Uterus (tissue), 4 donors: ENCODE measurements around the gene KLK12. TPM values are rescaled to one million over a fixed set of nuclear protein-coding genes. Genes with fewer than 3 reads are reported as not detected.

Experiments used
- DNase-seq, 2 donors: peaks; one replicate each; pipeline ENCODE4 v3.0.0-alpha.2; 2019 to 2020
- H3K27ac ChIP-seq, 2 donors: fragments of 200-600 bp; sonication (generic); 1 replicate in 1 of 2; 2 replicates in 1 of 2; pipeline ENCODE4 v1.5.1; 2016 to 2018
- H3K27me3 ChIP-seq, 2 donors: fragments of 200-600 bp; sonication (generic); one replicate each; pipeline ENCODE4 v1.5.1; 2018 to 2019; ENCODE audit warnings: control low read depth in 1 of 2
- H3K36me3 ChIP-seq, 2 donors: fragments of 200-600 bp; sonication (generic); one replicate each; pipeline ENCODE4 v1.5.1; 2019; ENCODE audit warnings: control low read depth in 1 of 2
- H3K4me1 ChIP-seq, 2 donors: fragments of 200-600 bp; sonication (generic); one replicate each; pipeline ENCODE4 v1.5.1; 2018 to 2019; ENCODE audit warnings: control low read depth in 1 of 2
- H3K4me3 ChIP-seq, 2 donors: fragments of 200-600 bp; sonication (generic); 1 replicate in 1 of 2; 2 replicates in 1 of 2; pipeline ENCODE4 v1.5.1; 2018 to 2019; ENCODE audit warnings: mild to moderate bottlenecking in 1 of 2
- H3K9me3 ChIP-seq, 2 donors: fragments of 200-600 bp; sonication (generic); one replicate each; pipeline ENCODE4 v1.5.1; 2019; ENCODE audit warnings: control low read depth in 1 of 2
- POLR2A ChIP-seq, 2 donors: fragments of 450-650 bp; IDR thresholded peaks; one replicate each; pipeline ENCODE4 v1.6.1; 2016; ENCODE audit warnings: antibody characterized with exemption in 2 of 2, mild to moderate bottlenecking in 1 of 2, moderate library complexity in 1 of 2
- intact Hi-C: fragments of 100-400 bp; cut with DNase I; formaldehyde crosslinking; loops from one replicate; pipeline ENCODE4 v1.15.1; 2023; ENCODE audit warnings: low total_unique reads
- total RNA-seq, 4 donors: library from RNA; depleted of rRNA in 3 of 4; stranded (reverse); fragments of >200 nt in 3 of 4; gene quantifications; one replicate each; pipeline versions ENCODE4 v1.1.0 to v1.2.4, GENCODE V29; 2014 to 2023
- TF ChIP-seq, protein P1 (sequence below), 4 experiments: fragments of 200-600 bp in 2 of 4; fragments of 450-650 bp in 2 of 4; sonication (generic) in 2 of 4; IDR thresholded peaks; one replicate each; pipeline ENCODE4 v1.5.1; 2016 to 2019; ENCODE audit warnings: antibody characterized with exemption in 4 of 4, mild to moderate bottlenecking in 2 of 4, moderate library complexity in 1 of 4
- donor health status: DM: yes; HTN: yes; CAD: no.

KLK12 gene
- total RNA-seq, 4 donors from 2014 or later: not detected

DNA sequence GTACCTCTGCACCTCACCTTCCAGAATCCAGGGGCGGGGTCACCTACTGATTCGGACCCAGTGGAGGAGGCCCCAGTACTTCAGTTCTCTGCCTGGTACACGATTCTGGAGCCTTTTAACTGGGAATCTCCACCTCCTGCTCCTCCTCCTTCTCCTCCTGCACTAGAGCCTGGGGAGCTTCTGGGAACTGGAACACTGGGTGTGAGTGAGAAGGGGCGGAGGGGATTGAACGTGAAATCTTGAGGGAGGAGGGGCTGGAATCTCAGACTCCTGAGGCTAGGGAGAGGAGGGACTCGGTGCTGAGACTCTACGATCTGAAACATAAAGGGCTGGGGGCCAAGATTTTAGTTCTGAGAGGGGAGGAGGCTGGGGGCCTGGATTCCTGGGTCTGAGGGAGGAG, 33.3 kb downstream of the KLK12 start, which contains the start of gene KLK8:
KLK8 (minus strand) TSS at position 90 of the 400 bp plus-strand sequence. CDS start 437 bp downstream, outside the sequence.
- TF ChIP-seq, protein P1, sequence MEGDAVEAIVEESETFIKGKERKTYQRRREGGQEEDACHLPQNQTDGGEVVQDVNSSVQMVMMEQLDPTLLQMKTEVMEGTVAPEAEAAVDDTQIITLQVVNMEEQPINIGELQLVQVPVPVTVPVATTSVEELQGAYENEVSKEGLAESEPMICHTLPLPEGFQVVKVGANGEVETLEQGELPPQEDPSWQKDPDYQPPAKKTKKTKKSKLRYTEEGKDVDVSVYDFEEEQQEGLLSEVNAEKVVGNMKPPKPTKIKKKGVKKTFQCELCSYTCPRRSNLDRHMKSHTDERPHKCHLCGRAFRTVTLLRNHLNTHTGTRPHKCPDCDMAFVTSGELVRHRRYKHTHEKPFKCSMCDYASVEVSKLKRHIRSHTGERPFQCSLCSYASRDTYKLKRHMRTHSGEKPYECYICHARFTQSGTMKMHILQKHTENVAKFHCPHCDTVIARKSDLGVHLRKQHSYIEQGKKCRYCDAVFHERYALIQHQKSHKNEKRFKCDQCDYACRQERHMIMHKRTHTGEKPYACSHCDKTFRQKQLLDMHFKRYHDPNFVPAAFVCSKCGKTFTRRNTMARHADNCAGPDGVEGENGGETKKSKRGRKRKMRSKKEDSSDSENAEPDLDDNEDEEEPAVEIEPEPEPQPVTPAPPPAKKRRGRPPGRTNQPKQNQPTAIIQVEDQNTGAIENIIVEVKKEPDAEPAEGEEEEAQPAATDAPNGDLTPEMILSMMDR (IDR thresholded peaks at IDR 0.05): no peak
- no peak for TF ChIP-seq POLR2A (IDR thresholded peaks at IDR 0.05)
- DNase-seq: no peak
- H3K4me1 ChIP-seq: no peaks in the 10 kb centered on the region
- H3K27me3 ChIP-seq: peaks cover 0 to 12% of the 10 kb centered on the region in 2 donors
- no peak within 1 kb of the TSS for H3K4me3 ChIP-seq
- H3K9me3 ChIP-seq: no peaks in the 10 kb centered on the region
- intact Hi-C loops: no loop called here
- no peak within 1 kb of the TSS for H3K27ac ChIP-seq
- no peaks in the 10 kb centered on the region for H3K36me3 ChIP-seq

DNA sequence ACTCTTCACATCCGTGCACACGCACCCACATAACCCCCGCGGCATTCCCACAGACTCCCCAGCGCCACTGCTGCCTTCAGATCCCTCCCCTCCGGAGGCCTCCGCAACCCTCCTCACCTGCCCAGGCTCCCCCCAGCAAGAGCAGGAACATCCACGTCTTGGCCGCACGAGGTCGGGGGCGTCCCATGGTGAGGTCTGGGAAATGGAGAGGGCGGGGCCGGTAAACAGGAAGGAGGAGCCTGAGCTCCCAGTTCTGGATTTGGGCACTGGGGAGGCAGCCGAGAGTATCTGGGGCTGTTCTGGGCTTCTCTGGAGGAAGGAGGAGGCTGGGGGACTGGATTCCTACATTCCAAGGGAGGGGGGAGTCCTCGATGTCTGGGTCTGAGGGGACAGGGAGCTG, 33.8 kb downstream of the KLK12 start:
- TF ChIP-seq, protein P1 (IDR thresholded peaks at IDR 0.05): no peak
- no peak for TF ChIP-seq POLR2A (IDR thresholded peaks at IDR 0.05)
- H3K4me1 ChIP-seq: no peaks in the 10 kb centered on the region
- intact Hi-C loops: no loop called here
- H3K9me3 ChIP-seq: no peaks in the 10 kb centered on the region
- DNase-seq: no peak
- peaks cover 0 to 12% of the 10 kb centered on the region in 2 donors for H3K27me3 ChIP-seq
- H3K27ac ChIP-seq: no peak overlapping the region
- H3K36me3 ChIP-seq: no peaks in the 10 kb centered on the region
- no peak overlapping the region for H3K4me3 ChIP-seq

DNA sequence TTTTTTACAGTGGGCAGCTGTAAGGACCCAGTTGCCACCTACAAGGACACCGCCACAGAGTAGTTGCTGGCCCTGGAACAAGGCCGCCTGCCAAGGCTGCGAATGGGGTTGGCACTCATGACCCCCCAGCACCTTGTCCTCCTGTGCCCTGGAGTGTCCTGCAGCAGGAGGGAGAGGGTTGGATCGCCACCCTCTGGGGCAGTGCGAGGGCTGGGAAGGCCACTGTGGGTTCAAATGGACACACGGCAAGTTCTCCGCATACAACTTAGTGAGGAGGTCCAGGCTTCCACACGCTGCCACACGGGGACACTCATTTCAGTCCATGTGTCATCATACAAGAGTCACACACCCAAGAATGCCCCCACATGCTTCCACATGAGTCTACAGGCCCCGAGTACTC, 34.4 kb downstream of the KLK12 start:
- H3K36me3 ChIP-seq: no peaks in the 10 kb centered on the region
- H3K4me1 ChIP-seq: no peaks in the 10 kb centered on the region
- H3K9me3 ChIP-seq: no peaks in the 10 kb centered on the region
- DNase-seq: no peak
- H3K27me3 ChIP-seq: peaks cover 0 to 12% of the 10 kb centered on the region in 2 donors
- no peak overlapping the region for H3K27ac ChIP-seq
- intact Hi-C loops: no loop called here
- TF ChIP-seq, protein P1 (IDR thresholded peaks at IDR 0.05): no peak
- TF ChIP-seq POLR2A (IDR thresholded peaks at IDR 0.05): no peak
- no peak overlapping the region for H3K4me3 ChIP-seq

DNA sequence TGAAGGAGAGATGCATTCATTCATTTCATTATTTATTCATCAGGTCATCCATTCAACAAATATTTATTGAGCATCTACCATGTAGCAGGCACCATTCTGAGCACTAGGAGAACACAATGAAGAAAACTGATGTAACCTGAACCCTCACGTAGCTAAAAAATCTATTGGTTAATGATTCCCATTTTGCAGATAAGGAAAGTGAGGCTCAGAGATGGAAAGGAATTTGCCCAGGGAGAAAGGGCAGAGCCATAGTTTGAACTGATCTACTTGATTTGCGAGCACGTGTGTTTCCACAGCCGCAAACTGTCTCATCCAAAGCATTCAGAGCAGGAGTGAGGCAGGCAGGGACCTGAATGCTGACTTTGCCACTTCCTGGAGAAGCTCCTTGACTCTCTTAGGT, 36.1 kb downstream of the KLK12 start:
- Histone ChIP-seq H3K27me3 (peaks cover 0 to 12% of the 10 kb centered on the region in 2 donors), H3K4me3 (no peak overlapping the region), H3K27ac (no peak overlapping the region), H3K36me3 (no peaks in the 10 kb centered on the region), H3K9me3 (no peaks in the 10 kb centered on the region), H3K4me1 (no peaks in the 10 kb centered on the region)
- no peak for DNase-seq
- intact Hi-C loops: no loop called here
- TF ChIP-seq, protein P1 (IDR thresholded peaks at IDR 0.05): no peak
- TF ChIP-seq POLR2A (IDR thresholded peaks at IDR 0.05): no peak

DNA sequence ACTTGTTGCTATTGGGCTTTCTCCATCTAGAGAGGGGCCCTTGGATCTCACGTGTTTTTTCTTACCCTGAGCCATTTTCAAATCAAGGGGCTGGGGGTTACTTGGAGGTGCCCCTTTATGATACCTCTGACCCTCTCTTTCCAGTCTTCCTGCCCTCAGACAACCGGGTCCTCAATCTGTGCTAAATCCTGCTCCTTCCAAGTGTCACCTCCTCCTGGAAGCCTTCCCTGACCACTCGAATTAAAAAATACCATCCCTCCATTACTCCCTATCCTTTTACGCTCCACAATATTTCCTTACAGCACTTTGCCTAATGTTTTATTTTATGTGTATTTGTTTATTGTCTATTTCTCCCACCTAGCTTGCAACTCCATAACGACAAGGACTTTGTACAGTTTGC, 36.7 kb downstream of the KLK12 start:
- Histone ChIP-seq H3K4me3 (no peak overlapping the region), H3K4me1 (no peaks in the 10 kb centered on the region), H3K27ac (no peak overlapping the region), H3K9me3 (no peaks in the 10 kb centered on the region), H3K36me3 (no peaks in the 10 kb centered on the region), H3K27me3 (peaks cover 0 to 12% of the 10 kb centered on the region in 2 donors)
- TF ChIP-seq POLR2A (IDR thresholded peaks at IDR 0.05): no peak
- TF ChIP-seq, protein P1 (IDR thresholded peaks at IDR 0.05): no peak
- intact Hi-C loops: no loop called here
- DNase-seq: no peak
